Psoas muscle (tissue), 8 donors: Measurements from ENCODE around the gene FGFBP2. TPM values are rescaled to one million over a fixed set of nuclear protein-coding genes. Genes with fewer than 3 reads are reported as not detected.

ENCODE experiments used
- ATAC-seq, 4 donors: fragments of 200-7000 bp; cut with Tn5 transposase; one replicate each; pipeline ENCODE4 v1.9.1; 2020; ENCODE audit warnings: moderate library complexity in 3 of 4, mild to moderate bottlenecking in 2 of 4
- DNase-seq, 2 donors: peaks; one replicate each; pipeline ENCODE4 v3.0.0-alpha.2; 2020
- H3K27ac ChIP-seq: fragments of 200-600 bp; one replicate; pipeline ENCODE4 v1.8.0; 2022
- H3K27me3 ChIP-seq, 3 donors: fragments of 200-600 bp in 1 of 3; one replicate each; pipeline versions ENCODE4 v1.6.1 to v1.8.0; 2013 to 2022; ENCODE audit warnings: low read length in 2 of 3, mild to moderate bottlenecking in 2 of 3, moderate library complexity in 1 of 3; ENCODE audit not compliant: insufficient read depth in 3 of 3
- H3K36me3 ChIP-seq, 2 donors: fragments of 200-600 bp in 1 of 2; one replicate each; pipeline versions ENCODE4 v1.6.1 to v1.8.0; 2013 to 2022; ENCODE audit warnings: low read depth in 1 of 2, mild to moderate bottlenecking in 1 of 2, moderate library complexity in 1 of 2; ENCODE audit not compliant: insufficient read depth in 1 of 2
- H3K4me1 ChIP-seq: fragments of 200-600 bp; one replicate; pipeline ENCODE4 v1.8.0; 2022
- H3K4me3 ChIP-seq: fragments of 200-600 bp; one replicate; pipeline ENCODE4 v1.8.0; 2022; ENCODE audit warnings: mild to moderate bottlenecking
- H3K9me3 ChIP-seq: fragments of 200-600 bp; one replicate; pipeline ENCODE4 v1.8.0; 2022
- CTCF ChIP-seq: fragments of 200-600 bp; IDR thresholded peaks from one replicate; pipeline ENCODE4 v1.8.0; 2022; ENCODE audit warnings: antibody characterized with exemption
- WGBS, 3 donors: extraction: QIAGEN DNeasy Blood & Tissue Kit; methylation state at CpG; one replicate each; pipeline versions ENCODE4 v1.1.6 to v1.1.7; 2013; 5-methylcytosine and 5-hydroxymethylcytosine counted together
- intact Hi-C, 2 donors: fragments of 100-400 bp; cut with DNase I; formaldehyde crosslinking; loops; one replicate each; pipeline versions ENCODE4 v1.11.0 to v1.14.2; 2022
- polyA plus RNA-seq, 3 donors: library from polyadenylated mRNA; stranded (reverse); fragments of 200-250 nt; gene quantifications; one replicate each; pipeline ENCODE4 v1.2.3, GENCODE V29; 2013
- total RNA-seq, 4 donors: library from RNA; stranded (reverse); fragmentation: NEBNext Ultra II Directional in 2 of 4; extraction: Animal tissue kit (Norgen Biotek cat#: 25700) in 2 of 4; gene quantifications; one replicate each; pipeline versions ENCODE4 v1.2.1 to v1.2.4, GENCODE V29; 2021 to 2023
- donor health status: healthy with polysubstance abuse.
- donor health status: DM: no; HTN: no; CAD: no; lungs with moderate emphysema.
- donor health status: Bipolar disorder and iron deficiency.
- donor health status: healthy.
- donor health status: DM: yes; HTN: yes; CAD: no.
- donor health status: DM: no; HTN: no; CAD: no.
- donor health status: DM: no; HTN: no; CAD: no.
- donor health status: DM: yes; HTN: yes; CAD: no.

The FGFBP2 gene
- total and polyA plus RNA-seq, 7 donors: 0.18 to 1.4 (median 0.37) TPM

GRCh38 chr4:15988222-15988621, 25.2 kb upstream of the FGFBP2 start:
- TF ChIP-seq CTCF: no peak
- H3K27ac ChIP-seq: no peak overlapping the region
- no peaks in the 10 kb centered on the region for H3K36me3 ChIP-seq
- no peak overlapping the region for H3K4me3 ChIP-seq
- H3K4me1 ChIP-seq: no peaks in the 10 kb centered on the region
- WGBS, 3 donors: 92 to 100% (median 95%) methylated on average over 1 of the region's 1 CpG
- H3K27me3 ChIP-seq: no peaks in the 10 kb centered on the region
- no peaks in the 10 kb centered on the region for H3K9me3 ChIP-seq
- no peak for ATAC-seq
- intact Hi-C loops: no loop called here
- no peak for DNase-seq

DNA sequence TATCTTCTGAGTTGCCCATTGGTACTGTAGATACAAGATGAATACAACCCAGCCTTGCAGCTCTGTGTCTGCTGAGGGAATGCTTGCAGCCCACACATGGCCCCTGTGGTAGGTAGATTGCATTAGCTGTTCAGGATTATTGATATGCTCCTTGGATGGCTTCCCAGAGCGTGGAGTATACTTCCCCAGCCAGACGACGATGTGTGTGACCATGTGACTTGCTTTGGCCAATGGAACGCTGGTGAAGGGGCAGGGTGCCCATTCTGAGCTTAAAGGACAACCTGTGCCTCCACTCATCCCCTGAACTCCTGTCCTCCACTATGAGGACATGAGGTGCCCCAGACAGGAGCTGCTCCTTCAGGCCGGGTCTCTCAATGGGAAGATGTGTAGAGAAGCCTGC, 23.9 kb upstream of the FGFBP2 start:
- no peaks in the 10 kb centered on the region for H3K27me3 ChIP-seq
- H3K9me3 ChIP-seq: no peaks in the 10 kb centered on the region
- ATAC-seq (no peak), DNase-seq (no peak)
- intact Hi-C loops: no loop called here
- H3K36me3 ChIP-seq: no peaks in the 10 kb centered on the region
- 58 to 66% (median 62%) methylated on average over 5 of the region's 5 CpGs for WGBS, 3 donors
- TF ChIP-seq CTCF: no peak
- no peaks in the 10 kb centered on the region for H3K4me1 ChIP-seq
- no peak overlapping the region for H3K4me3 ChIP-seq
- no peak overlapping the region for H3K27ac ChIP-seq

DNA sequence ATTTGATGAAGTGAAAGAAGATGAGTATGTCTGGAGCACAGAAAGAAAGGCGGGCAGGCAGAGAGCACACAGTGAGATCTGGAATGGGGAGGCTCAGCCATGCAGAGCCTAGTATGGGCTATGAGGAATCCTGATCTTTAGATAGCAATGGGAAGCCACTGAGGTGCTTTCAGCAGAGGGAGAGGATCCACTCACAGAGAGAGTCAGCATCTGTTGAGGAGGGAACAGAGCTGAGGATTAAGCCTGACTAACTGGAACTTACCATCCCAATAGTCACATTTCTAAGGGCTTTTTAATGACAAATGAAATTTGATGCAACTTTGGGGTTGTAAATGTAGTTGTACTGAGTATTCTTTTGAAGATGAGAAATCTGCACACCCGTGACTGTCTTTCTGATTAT, 20.6 kb upstream of the FGFBP2 start:
- no peaks in the 10 kb centered on the region for H3K36me3 ChIP-seq
- DNase-seq (no peak), ATAC-seq (no peak)
- no peaks in the 10 kb centered on the region for H3K27me3 ChIP-seq
- TF ChIP-seq CTCF: no peak
- no peaks in the 10 kb centered on the region for H3K4me1 ChIP-seq
- WGBS, 3 donors: 87 to 89% (median 87%) methylated on average over 2 of the region's 2 CpGs
- H3K9me3 ChIP-seq: no peaks in the 10 kb centered on the region
- H3K4me3 ChIP-seq: no peak overlapping the region
- no peak overlapping the region for H3K27ac ChIP-seq
- intact Hi-C loops: no loop called here

GRCh38 chr4:15982842-15983524, 20.0 kb upstream of the FGFBP2 start:
- Histone ChIP-seq H3K4me1 (no peaks in the 10 kb centered on the region), H3K27ac (no peak overlapping the region), H3K36me3 (no peaks in the 10 kb centered on the region), H3K9me3 (no peaks in the 10 kb centered on the region), H3K27me3 (no peaks in the 10 kb centered on the region), H3K4me3 (no peak overlapping the region)
- 91 to 92% (median 92%) methylated on average over 8 of the region's 8 CpGs for WGBS, 3 donors
- intact Hi-C loops: no loop called here
- DNase-seq (no peak), ATAC-seq (no peak)
- TF ChIP-seq CTCF: no peak
